ENCODE data around the gene SAMD4A. TPM values are rescaled to one million over a fixed set of nuclear protein-coding genes. Genes with fewer than 3 reads are reported as not detected.

Gene SAMD4A
- total RNA-seq, 3 donors from 2014 or later, result 28.5 to 44.6 (median 36.2) TPM

DNA sequence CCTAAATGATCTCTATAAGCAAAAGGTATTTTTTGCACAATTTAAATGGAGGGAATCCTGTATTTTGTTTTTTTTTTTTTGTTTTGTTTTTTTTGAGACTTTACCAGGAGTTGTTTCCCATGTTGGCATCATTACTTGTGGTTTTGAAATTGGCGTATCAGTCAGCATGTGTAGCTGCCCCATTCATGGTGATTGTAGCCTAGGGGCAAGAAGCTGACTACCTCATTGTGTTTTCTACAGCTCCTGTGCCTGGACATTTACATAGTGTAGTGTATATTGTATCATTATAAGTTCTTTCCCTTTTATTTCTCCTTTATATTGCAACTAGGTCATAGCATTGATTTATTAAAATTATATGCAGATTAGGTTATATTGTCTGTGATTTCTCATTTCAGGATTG is 24.5 kb downstream of the SAMD4A start:
- Histone ChIP-seq H3K9me3 (no peaks in the 10 kb centered on the region), H3K36me3 (no peaks in the 10 kb centered on the region), H3K27ac (no peak overlapping the region), H3K4me1 (no peaks in the 10 kb centered on the region), H3K4me3 (no peak overlapping the region), H3K27me3 (no peaks in the 10 kb centered on the region)
- intact Hi-C loops (cut with DNase I; ENCODE audit: low total_unique reads), result no loop called here
- no peak for TF ChIP-seq POLR2A (IDR thresholded peaks at IDR 0.05)
- no peak for TF ChIP-seq POLR2AphosphoS5 (IDR thresholded peaks at IDR 0.05)
- no peak for TF ChIP-seq CTCF (IDR thresholded peaks at IDR 0.05)
- no peak for DNase-seq (ENCODE audit: low spot score in 2 of 2)

- no peaks in the 10 kb centered on the region for H3K27me3 ChIP-seq
- H3K4me1 ChIP-seq, result no peaks in the 10 kb centered on the region
- intact Hi-C loops (cut with DNase I; ENCODE audit: low total_unique reads), result no loop called here
- TF ChIP-seq POLR2AphosphoS5 (IDR thresholded peaks at IDR 0.05), result no peak
- TF ChIP-seq POLR2A (IDR thresholded peaks at IDR 0.05), result no peak
- no peak for TF ChIP-seq CTCF (IDR thresholded peaks at IDR 0.05)
- H3K4me3 ChIP-seq, result no peak overlapping the region
- no peaks in the 10 kb centered on the region for H3K9me3 ChIP-seq
- no peak for DNase-seq (ENCODE audit: low spot score in 2 of 2)
- no peak overlapping the region for H3K27ac ChIP-seq
- H3K36me3 ChIP-seq, result no peaks in the 10 kb centered on the region
Observed at GRCh38 chr14:54591866-54592265, 24.9 kb downstream of the SAMD4A start.

- DNase-seq (ENCODE audit: low spot score in 2 of 2), result no peak
- no peaks in the 10 kb centered on the region for H3K9me3 ChIP-seq
- H3K4me3 ChIP-seq, result no peak overlapping the region
- TF ChIP-seq POLR2A (IDR thresholded peaks at IDR 0.05) (no peak), POLR2AphosphoS5 (IDR thresholded peaks at IDR 0.05) (no peak), CTCF (IDR thresholded peaks at IDR 0.05) (no peak)
- no peak overlapping the region for H3K27ac ChIP-seq
- H3K36me3 ChIP-seq, result no peaks in the 10 kb centered on the region
- no peaks in the 10 kb centered on the region for H3K27me3 ChIP-seq
- H3K4me1 ChIP-seq, result no peaks in the 10 kb centered on the region
- intact Hi-C loops (cut with DNase I; ENCODE audit: low total_unique reads), result no loop called here
Observed at GRCh38 chr14:54593860-54594259, 26.9 kb downstream of the SAMD4A start.

DNA sequence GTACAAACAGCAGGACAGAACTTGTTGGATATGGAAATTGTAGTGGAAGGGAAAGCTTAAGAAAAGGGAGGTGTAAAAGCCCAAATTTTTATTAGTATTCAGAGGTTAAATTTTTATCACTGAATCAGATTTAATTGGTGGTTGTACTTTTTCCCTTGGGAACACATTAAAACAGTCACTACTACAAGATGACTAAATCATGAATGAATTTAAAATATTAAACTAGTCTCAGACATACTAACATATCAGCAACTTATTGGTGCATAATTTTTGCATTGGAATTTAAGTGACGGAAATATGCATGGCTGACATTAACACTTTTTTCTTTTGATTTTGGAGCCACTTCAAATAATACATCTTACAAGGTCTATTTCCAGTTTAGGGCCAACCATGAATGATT is 27.6 kb downstream of the SAMD4A start:
- Histone ChIP-seq H3K36me3 (no peaks in the 10 kb centered on the region), H3K4me3 (no peak overlapping the region), H3K27me3 (no peaks in the 10 kb centered on the region), H3K4me1 (no peaks in the 10 kb centered on the region), H3K9me3 (no peaks in the 10 kb centered on the region), H3K27ac (no peak overlapping the region)
- DNase-seq (ENCODE audit: low spot score in 2 of 2), result no peak
- intact Hi-C loops (cut with DNase I; ENCODE audit: low total_unique reads), result no loop called here
- TF ChIP-seq POLR2A (IDR thresholded peaks at IDR 0.05), result no peak
- no peak for TF ChIP-seq CTCF (IDR thresholded peaks at IDR 0.05)

GRCh38 chr14:54597795-54598443 is 31.0 kb downstream of the SAMD4A start:
- Histone ChIP-seq H3K27ac (no peak overlapping the region), H3K9me3 (no peaks in the 10 kb centered on the region), H3K36me3 (no peaks in the 10 kb centered on the region), H3K27me3 (no peaks in the 10 kb centered on the region), H3K4me1 (no peaks in the 10 kb centered on the region), H3K4me3 (no peak overlapping the region)
- no peak for DNase-seq (ENCODE audit: low spot score in 2 of 2)
- TF ChIP-seq POLR2AphosphoS5 (IDR thresholded peaks at IDR 0.05), result no peak
- no peak for TF ChIP-seq CTCF (IDR thresholded peaks at IDR 0.05)
- no peak for TF ChIP-seq POLR2A (IDR thresholded peaks at IDR 0.05)
- intact Hi-C loops (cut with DNase I; ENCODE audit: low total_unique reads), result no loop called here
